Skin of body (tissue), 2 donors: ENCODE results near the gene ZNF212. TPM values are rescaled to one million over a fixed set of nuclear protein-coding genes. Genes with fewer than 3 reads are reported as not detected.
"Not testable (repeated sequence)": the region's sequence is repeated elsewhere in the genome, so short reads cannot be mapped to it uniquely, and the experiment has no call there.

Experiments used
- DNase-seq: peaks from one replicate; lab custom pipeline; 2025; lab: John Stamatoyannopoulos, UW
- total RNA-seq: library from RNA; depleted of rRNA; stranded (reverse); fragments of >200 nt; gene quantifications from one replicate; pipeline ENCODE4 v1.2.3, GENCODE V29; 2014

The ZNF212 gene
- total RNA-seq, 1 donor from 2014 or later: 6.6 TPM

- DNase-seq: no peak
These were observed 20.7 kb upstream of the ZNF212 start for GRCh38 chr7:149218469-149219420.

GRCh38 chr7:149220534-149220933, 18.9 kb upstream of the ZNF212 start:
- no peak for DNase-seq

- DNase-seq: no peak
These were observed 16.3 kb upstream of the ZNF212 start for GRCh38 chr7:149223176-149223575.

DNA sequence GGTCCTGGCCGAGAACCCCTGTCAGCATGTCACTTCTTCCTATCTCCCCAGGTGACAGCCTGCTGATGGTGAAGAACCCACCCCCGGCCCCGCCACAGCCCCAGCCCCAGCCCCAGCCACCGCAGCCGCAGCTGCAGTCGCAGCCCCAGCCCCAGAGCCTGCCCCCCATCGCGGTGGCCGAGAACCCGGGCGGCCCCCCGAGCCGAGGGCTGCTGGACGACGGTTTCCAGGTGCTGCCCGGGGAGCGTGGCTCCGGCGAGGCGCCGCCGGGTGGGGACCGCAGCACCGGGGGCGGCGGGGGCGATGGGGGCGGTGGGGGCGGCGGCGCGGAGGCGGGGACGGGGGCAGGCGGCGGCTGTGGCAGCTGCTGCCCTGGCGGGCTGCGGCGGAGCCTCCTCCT, 15.7 kb upstream of the ZNF212 start:
- no peak for DNase-seq

GRCh38 chr7:149224352-149224751, 15.1 kb upstream of the ZNF212 start:
- DNase-seq: no peak

- DNase-seq: no peak
These were observed 14.3 kb upstream of the ZNF212 start for GRCh38 chr7:149225106-149225505.

DNA sequence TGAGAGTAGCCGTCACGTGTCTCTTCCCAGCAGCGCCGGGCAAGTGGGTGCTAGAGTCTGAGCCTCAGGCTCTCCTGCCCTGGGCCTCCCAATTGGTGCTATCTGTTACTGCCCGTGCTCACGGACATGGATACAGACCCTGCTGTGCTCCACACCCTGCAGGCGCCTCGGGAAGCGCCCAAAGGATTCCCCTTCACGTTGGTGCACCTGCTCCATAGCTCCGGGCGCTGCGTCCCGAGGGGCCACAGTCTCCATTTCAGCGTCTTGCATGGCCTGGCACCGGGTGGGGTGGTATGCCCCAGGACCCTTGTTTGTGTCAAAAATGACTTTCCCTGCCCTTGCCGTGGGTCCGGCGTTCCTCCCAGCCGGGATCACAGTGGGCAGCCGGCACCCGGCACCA, 13.8 kb upstream of the ZNF212 start:
- DNase-seq: no peak

DNA sequence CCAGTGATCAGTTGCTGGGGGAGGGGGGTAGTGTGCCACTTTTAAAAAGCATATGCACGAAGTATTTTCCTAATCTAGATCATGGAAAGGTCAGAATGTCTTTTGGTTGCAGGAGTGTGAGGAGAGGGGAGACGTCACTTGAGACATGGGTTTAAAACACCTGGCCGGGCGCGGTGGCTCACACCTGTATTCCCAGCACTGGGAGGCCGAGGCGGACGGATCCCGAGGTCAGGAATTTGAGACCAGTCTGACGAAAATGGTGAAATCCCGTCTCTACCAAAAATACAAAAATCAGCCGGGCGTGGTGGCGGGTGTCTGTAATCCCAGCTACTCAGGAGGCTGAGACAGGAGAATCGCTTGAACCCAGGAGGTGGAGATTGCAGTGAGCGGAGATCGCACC, 13.1 kb upstream of the ZNF212 start:
- not testable (repeated sequence) for DNase-seq

DNA sequence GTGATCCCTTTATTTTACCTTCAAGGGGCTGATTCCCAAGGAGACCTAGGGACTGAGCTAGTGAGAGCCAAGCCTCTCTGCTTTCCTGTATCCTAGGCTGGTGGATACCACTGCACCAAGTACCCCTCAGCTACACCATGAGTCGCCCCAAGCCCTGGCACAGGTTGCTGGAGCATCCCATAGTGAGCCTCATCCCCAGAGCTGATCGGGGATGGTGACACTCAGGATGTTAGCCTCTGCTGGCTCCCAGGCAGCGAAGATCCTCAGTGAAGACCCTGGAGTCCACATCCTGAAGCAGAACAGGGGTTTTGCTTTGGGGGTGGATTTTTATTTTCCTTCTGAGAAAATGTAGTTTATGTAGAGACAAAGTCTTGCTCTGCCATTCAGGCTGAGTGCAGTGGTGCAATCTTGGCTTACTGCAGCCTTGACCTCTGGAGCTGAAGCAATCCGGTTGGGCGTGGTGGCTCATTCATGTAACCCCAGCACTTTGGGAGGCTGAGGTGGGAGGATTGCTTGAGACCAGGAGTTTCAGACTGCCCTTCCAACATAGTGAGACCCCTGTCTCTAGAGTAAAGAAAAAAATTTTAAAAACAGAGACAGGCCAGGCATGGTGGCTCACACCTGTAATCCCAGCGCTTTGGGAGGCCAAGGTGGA, 12.5 kb upstream of the ZNF212 start:
- no peak for DNase-seq

DNA sequence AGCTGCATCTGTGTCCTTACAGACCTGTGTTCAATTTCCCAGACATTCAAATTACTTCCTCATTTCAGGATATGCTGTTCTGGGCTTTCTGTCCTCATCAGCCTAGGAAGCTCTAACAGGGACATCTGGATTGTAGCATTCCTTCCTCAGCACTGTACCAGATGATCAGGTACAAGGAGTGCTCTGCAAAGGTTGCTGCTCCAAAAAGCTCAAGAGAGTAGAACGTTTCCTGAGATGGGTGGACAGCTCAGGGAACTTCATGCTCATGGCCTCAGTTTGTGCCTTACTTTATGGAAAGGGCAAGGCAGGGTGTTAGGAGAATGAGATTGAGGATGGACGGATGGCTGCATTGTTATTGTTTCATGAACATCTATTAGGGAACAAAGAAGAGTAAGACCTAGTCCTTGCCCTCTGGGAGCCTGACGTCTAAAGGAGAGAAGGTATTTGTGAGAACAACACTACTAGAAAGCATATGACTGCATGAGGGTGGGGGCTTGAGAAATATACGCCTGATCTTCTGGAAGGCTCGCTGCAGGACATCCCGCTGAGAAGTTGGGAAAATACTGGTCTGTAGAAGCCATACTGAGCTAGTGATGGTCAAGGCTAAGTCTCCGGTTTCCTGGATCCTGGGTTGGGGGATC, 10.5 kb upstream of the ZNF212 start:
- DNase-seq: no peak

DNA sequence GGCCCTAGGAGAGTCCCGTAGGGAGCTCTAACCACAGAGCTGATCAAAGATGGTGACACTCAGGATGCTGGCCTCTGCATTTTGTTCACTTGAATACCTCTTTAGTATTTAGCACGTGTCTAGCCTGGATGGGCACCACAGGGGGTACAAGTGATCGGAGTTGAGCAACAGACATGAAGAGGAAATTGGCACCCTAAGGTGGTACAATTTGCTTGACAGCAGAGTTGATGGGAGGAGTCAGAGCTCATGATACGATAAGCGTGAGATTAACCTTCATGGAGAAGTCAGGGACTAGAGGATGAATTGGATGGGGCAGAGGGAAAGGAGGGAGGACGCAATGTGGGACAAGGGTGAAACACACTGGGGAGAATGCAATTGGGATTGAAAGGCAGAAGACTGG, 9.9 kb upstream of the ZNF212 start:
- no peak for DNase-seq

DNA sequence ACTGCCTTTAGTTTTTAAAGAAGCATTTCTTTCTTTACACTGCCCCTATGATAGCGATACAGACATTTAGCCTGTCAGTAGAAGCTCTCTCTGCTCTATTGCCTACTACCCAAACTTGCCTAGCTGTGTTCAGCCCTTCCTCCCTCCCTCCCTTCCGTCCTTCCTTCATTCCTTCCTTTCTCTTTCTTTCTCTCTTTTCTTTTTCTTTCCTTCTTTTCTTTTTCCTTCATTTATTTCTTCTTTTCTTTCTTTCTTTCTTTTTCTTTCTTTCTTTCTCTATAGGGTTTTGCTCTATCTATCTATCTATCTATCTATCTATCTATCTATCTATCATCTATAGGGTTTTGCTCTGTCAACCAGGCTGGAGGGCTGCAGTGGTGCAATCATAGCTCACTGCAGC, 7.1 kb upstream of the ZNF212 start:
- no peak for DNase-seq

GRCh38 chr7:149233655-149234204, 5.7 kb upstream of the ZNF212 start:
- not testable (repeated sequence) for DNase-seq

DNA sequence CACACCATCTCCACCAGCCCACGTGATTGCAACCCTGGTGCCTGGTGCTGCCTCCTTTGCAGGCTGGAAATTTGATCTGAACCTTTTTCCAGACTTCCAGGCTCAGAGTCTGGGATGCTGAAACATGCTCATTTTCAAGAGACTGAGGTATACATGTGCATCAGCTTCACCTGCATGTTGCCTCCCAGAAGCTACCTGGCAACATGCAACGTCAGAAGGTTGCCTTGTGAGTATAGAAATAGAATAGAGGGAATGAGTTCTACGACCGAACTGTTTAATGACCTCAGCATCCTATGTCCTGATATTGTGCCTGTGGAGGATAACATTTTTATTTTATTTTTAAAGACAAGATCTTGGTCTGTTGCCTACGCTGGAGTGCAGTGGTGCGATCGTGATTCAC, 1.9 kb upstream of the ZNF212 start:
- DNase-seq: no peak

DNA sequence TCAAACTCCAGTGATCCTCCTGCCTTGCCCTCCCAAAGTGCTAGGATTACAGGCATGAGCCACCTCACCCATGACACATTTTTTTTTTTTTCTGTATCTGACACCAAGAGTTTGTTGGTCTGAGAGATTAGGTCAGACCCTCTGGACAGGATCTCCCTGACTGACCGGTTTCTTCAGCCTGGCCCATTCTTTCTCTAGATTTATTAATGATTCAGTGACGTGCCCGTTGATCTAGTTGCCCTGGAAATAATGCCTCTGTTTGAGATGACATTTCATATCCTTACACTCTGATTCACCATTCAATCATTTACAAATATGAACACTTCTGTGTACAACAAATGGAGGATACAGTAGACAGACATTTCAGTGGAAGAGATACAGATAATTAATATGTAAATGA, 1.4 kb upstream of the ZNF212 start:
- no peak for DNase-seq

DNA sequence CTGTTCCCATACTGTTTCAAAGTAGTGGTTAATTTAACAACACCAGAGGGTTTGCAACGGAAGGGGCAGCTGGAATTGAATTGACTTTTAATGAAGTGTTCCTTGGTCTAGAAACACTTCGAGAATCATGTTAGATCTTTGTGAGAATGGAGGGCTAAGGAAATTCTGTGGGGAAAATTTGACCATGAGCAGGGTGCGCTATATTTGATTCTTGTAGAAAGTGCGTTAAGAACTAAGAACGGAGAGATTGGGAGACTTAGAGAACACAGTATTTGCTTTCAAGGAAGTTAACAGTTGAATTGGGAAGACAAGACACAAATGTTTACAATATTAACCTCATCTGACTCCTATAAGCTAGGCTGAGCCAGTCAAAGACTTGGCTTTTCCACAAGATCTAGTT, 1.2 kb downstream of the ZNF212 start:
- DNase-seq: no peak

GRCh38 chr7:149241696-149242095, 2.2 kb downstream of the ZNF212 start:
- no peak for DNase-seq

- DNase-seq: no peak
These were observed 5.8 kb downstream of the ZNF212 start for GRCh38 chr7:149245244-149245643.

GRCh38 chr7:149245744-149246143, 6.3 kb downstream of the ZNF212 start:
- no peak for DNase-seq

GRCh38 chr7:149248777-149249176, 9.3 kb downstream of the ZNF212 start:
- no peak for DNase-seq

DNA sequence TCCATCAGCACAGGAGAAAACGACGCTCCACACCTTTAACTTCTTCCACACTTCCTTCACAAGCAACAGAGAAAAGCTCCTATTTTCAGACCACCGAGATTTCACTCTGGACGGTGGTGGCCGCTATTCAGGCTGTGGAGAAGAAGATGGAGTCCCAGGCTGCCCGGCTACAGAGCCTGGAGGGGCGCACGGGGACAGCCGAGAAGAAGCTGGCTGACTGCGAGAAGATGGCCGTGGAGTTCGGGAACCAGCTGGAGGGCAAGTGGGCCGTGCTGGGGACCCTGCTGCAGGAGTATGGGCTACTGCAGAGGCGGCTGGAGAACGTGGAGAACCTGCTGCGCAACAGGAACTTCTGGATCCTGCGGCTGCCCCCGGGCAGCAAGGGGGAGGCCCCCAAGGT, 10.7 kb downstream of the ZNF212 start:
- not testable (repeated sequence) for DNase-seq

DNA sequence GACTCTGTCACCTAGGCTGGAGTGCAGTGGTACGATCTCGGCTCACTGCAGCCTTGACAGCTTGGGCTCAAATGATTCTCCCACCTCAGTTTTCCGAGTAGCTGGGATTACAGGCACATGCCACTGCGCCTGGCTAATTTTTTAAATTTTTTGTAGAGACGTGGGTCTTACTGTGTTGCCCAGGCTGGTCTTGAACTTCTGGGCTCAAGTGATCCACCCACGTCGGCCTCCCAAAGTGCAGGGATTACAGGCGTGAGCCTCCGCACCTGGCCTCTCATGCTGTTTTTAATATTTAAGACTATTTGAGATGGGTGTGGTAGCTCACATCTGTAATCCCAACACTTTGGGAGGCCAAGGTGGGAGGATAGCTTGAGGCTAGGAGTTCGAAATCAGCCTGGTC, 12.1 kb downstream of the ZNF212 start:
- DNase-seq: not testable (repeated sequence)
